Trophoblast cell (in vitro differentiated cells and primary cell): ENCODE measurements around the gene HBD.

Experiments used
- DNase-seq, 2 donors: peaks; one replicate each; pipeline ENCODE4 v3.0.0-alpha.2; 2016
- H2AFZ ChIP-seq: 2 replicates; pipeline ENCODE4 v1.6.1; 2013; ENCODE audit warnings: low read length, moderate library complexity, mild to moderate bottlenecking; ENCODE audit not compliant: insufficient read depth, poor library complexity
- H2AK5ac ChIP-seq: 2 replicates; pipeline ENCODE4 v1.6.1; 2013; ENCODE audit warnings: mild to moderate bottlenecking, low read length
- H2BK120ac ChIP-seq: 2 replicates; pipeline ENCODE4 v1.6.1; 2013; ENCODE audit warnings: low read length, mild to moderate bottlenecking, moderate library complexity; ENCODE audit not compliant: insufficient read depth, poor library complexity
- H2BK12ac ChIP-seq: 2 replicates; pipeline ENCODE4 v1.6.1; 2013; ENCODE audit warnings: mild to moderate bottlenecking, low read length, moderate library complexity
- H2BK5ac ChIP-seq: 2 replicates; pipeline ENCODE4 v1.6.1; 2013; ENCODE audit warnings: low read length, low read depth, moderate library complexity, mild to moderate bottlenecking; ENCODE audit not compliant: poor library complexity
- H3K14ac ChIP-seq: 2 replicates; pipeline ENCODE4 v1.6.1; 2013; ENCODE audit warnings: mild to moderate bottlenecking, low read length
- H3K18ac ChIP-seq: 2 replicates; pipeline ENCODE4 v1.6.1; 2013; ENCODE audit warnings: mild to moderate bottlenecking, low read length
- H3K23ac ChIP-seq: 2 replicates; pipeline ENCODE4 v1.6.1; 2013; ENCODE audit warnings: low read length
- H3K27ac ChIP-seq: 2 replicates; pipeline ENCODE4 v1.5.1; 2013; ENCODE audit warnings: low read depth, mild to moderate bottlenecking, inconsistent platforms, low read length, moderate library complexity
- H3K27me3 ChIP-seq: 2 replicates; pipeline ENCODE4 v1.6.1; 2013; ENCODE audit warnings: inconsistent platforms, mild to moderate bottlenecking, low read length, moderate library complexity; ENCODE audit not compliant: insufficient read depth
- H3K36me3 ChIP-seq, 2 experiments: 1 replicate in 1 of 2; 2 replicates in 1 of 2; pipeline ENCODE4 v1.6.1; 2013; ENCODE audit warnings: low read length in 2 of 2, mild to moderate bottlenecking in 2 of 2, moderate library complexity in 1 of 2; ENCODE audit not compliant: insufficient read depth in 2 of 2, control insufficient read depth in 1 of 2
- H3K4ac ChIP-seq: 2 replicates; pipeline ENCODE4 v1.6.1; 2013; ENCODE audit warnings: low read depth, mild to moderate bottlenecking, low read length, moderate library complexity
- H3K4me1 ChIP-seq, 2 experiments: 1 replicate in 1 of 2; 2 replicates in 1 of 2; pipeline ENCODE4 v1.6.1; 2013; ENCODE audit warnings: low read length in 2 of 2, mild to moderate bottlenecking in 2 of 2, moderate library complexity in 1 of 2; ENCODE audit not compliant: insufficient read depth in 2 of 2, control insufficient read depth in 1 of 2
- H3K4me2 ChIP-seq: 2 replicates; pipeline ENCODE4 v1.6.1; 2013; ENCODE audit warnings: inconsistent platforms, mild to moderate bottlenecking, low read length, moderate library complexity
- H3K4me3 ChIP-seq: 2 replicates; pipeline ENCODE4 v1.5.1; 2013; ENCODE audit warnings: mild to moderate bottlenecking, low read depth, low read length, inconsistent platforms
- H3K79me1 ChIP-seq: one replicate; pipeline ENCODE4 v1.6.1; 2013; ENCODE audit warnings: low read length
- H3K79me2 ChIP-seq: 2 replicates; pipeline ENCODE4 v1.6.1; 2013; ENCODE audit warnings: low read length, mild to moderate bottlenecking; ENCODE audit not compliant: control insufficient read depth, insufficient read depth, poor library complexity
- H3K9ac ChIP-seq: 2 replicates; pipeline ENCODE4 v1.6.1; 2013; ENCODE audit warnings: mild to moderate bottlenecking, low read length
- H3K9me3 ChIP-seq: 2 replicates; pipeline ENCODE4 v1.6.1; 2013; ENCODE audit warnings: low read depth, mild to moderate bottlenecking, control low read depth, inconsistent platforms, low read length; ENCODE audit not compliant: insufficient read depth
- H4K12ac ChIP-seq: 2 replicates; pipeline ENCODE4 v1.6.1; 2013; ENCODE audit warnings: low read depth, mild to moderate bottlenecking, low read length, moderate library complexity
- H4K8ac ChIP-seq: 2 replicates; pipeline ENCODE4 v1.6.1; 2013; ENCODE audit warnings: low read depth, mild to moderate bottlenecking, low read length, moderate library complexity
- H4K91ac ChIP-seq: one replicate; pipeline ENCODE4 v1.6.1; 2013; ENCODE audit warnings: low read depth, mild to moderate bottlenecking, low read length, moderate library complexity
- WGBS: extraction: QIAGEN DNeasy Blood & Tissue Kit; methylation state at CpG from one replicate; pipeline ENCODE4 v1.1.7; 2013; ENCODE audit warnings: missing lambda C conversion rate; ENCODE audit not compliant: insufficient read length, insufficient coverage; ENCODE audit errors: extremely low coverage; 5-methylcytosine and 5-hydroxymethylcytosine counted together

HBD gene

GRCh38 chr11:5196067-5196466 is 38.2 kb downstream of the HBD start:
- no peak for DNase-seq
- Histone ChIP-seq H3K9me3 (no peaks in the 10 kb centered on the region), H3K18ac (no peak overlapping the region), H3K4me1 (no peaks in the 10 kb centered on the region), H3K4me3 (no peak overlapping the region), H3K9ac (no peak overlapping the region), H3K4me2 (no peak overlapping the region), H3K79me1 (no peaks in the 10 kb centered on the region), H3K36me3 (no peaks in the 10 kb centered on the region), H3K23ac (no peak overlapping the region), H4K12ac (no peak overlapping the region), H2BK5ac (no peak overlapping the region), H3K79me2 (no peaks in the 10 kb centered on the region), H3K14ac (no peak overlapping the region), H2AK5ac (no peak overlapping the region), H2AFZ (no peak overlapping the region), H2BK12ac (no peak overlapping the region), H3K4ac (no peak overlapping the region), H3K27me3 (no peaks in the 10 kb centered on the region), H4K8ac (no peak overlapping the region), H2BK120ac (no peak overlapping the region), H3K27ac (no peak overlapping the region), H4K91ac (no peak overlapping the region)
- no CpG with 5 or more reads among the region's 5 CpGs for WGBS

GRCh38 chr11:5192738-5193137 is 41.5 kb downstream of the HBD start:
- WGBS, result no CpG with 5 or more reads among the region's 1 CpG
- Histone ChIP-seq H3K27ac (no peak overlapping the region), H2BK5ac (no peak overlapping the region), H4K91ac (no peak overlapping the region), H4K12ac (no peak overlapping the region), H3K23ac (no peak overlapping the region), H3K27me3 (no peaks in the 10 kb centered on the region), H4K8ac (no peak overlapping the region), H3K4me2 (no peak overlapping the region), H3K18ac (no peak overlapping the region), H2BK120ac (no peak overlapping the region), H3K9me3 (peaks cover 3% of the 10 kb centered on the region), H2AFZ (no peak overlapping the region), H2AK5ac (no peak overlapping the region), H2BK12ac (no peak overlapping the region), H3K79me2 (no peaks in the 10 kb centered on the region), H3K79me1 (no peaks in the 10 kb centered on the region), H3K4me3 (no peak overlapping the region), H3K4ac (no peak overlapping the region), H3K36me3 (no peaks in the 10 kb centered on the region), H3K14ac (no peak overlapping the region), H3K4me1 (no peaks in the 10 kb centered on the region), H3K9ac (no peak overlapping the region)
- DNase-seq, result no peak

- Histone ChIP-seq H3K14ac (no peak overlapping the region), H4K8ac (no peak overlapping the region), H2BK120ac (no peak overlapping the region), H3K4me1 (no peaks in the 10 kb centered on the region), H4K12ac (no peak overlapping the region), H3K9ac (no peak overlapping the region), H3K9me3 (peaks cover 3% of the 10 kb centered on the region), H3K4me3 (no peak overlapping the region), H3K4ac (no peak overlapping the region), H2BK12ac (no peak overlapping the region), H4K91ac (no peak overlapping the region), H2AK5ac (no peak overlapping the region), H3K4me2 (no peak overlapping the region), H2BK5ac (no peak overlapping the region), H3K36me3 (no peaks in the 10 kb centered on the region), H3K18ac (no peak overlapping the region), H3K27ac (no peak overlapping the region), H2AFZ (no peak overlapping the region), H3K23ac (no peak overlapping the region), H3K27me3 (no peaks in the 10 kb centered on the region), H3K79me2 (no peaks in the 10 kb centered on the region), H3K79me1 (no peaks in the 10 kb centered on the region)
- no peak for DNase-seq
- WGBS, result no CpG with 5 or more reads among the region's 2 CpGs
These were observed 46.1 kb downstream of the HBD start for GRCh38 chr11:5188201-5188600.
